ELF-1 (cell line): ENCODE results near the gene CCR5AS.
"Not testable (repeated sequence)": the region's sequence is repeated elsewhere in the genome, so short reads cannot be mapped to it uniquely, and the experiment has no call there.

Experiments
- DNase-seq: peaks from one replicate; pipeline ENCODE4 v3.0.0-alpha.2; 2016; ENCODE audit warnings: low read depth, low spot score

The CCR5AS gene

DNA sequence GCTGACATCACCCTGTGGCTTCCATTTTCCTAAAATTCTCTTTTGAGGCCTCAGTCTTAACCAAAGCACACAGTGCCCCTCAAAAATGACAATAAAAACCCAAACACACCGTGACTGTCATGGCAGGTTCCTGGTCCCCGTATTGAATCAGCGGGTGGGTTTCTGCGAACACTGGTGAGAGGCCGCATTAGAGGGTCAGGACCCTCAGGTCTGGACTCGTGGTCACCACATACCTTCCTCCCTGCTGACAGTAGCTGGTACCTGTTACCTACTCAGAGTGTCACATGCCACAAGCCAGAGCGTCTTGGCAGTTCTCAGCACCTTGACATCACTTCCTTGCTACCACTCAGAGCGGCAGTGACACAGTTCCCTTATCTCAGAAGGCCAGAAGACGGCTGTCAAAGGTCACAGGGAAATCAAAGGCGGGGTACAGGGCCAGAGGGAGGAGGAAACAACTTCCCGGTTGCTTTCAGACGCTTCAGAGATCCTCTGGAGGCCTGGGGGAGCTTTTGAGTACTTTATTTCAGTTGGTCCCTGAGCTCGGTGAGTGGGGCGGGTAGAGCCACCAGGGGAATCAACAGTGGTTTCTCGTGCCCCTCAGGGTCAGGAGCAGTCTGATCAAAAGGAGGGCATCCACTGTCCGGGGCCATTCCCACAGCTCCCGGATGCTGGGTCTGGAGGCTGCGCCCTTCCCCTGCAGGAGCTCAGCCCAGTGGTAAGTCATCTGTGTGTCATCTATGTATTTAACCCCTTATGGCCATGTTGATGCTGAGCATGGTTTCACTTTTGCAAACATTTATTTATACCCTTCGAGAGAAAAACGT lies at the start of gene CCR5AS, which contains the start of gene CCRL2:
CCR5AS (minus strand) TSS at position 279 of the 824 bp plus-strand sequence.
CCRL2 (plus strand) TSS at position 472 of the 824 bp plus-strand sequence. CDS start 821 bp downstream, outside the sequence.
- no peak for DNase-seq

GRCh38 chr3:46456118-46456517 lies 49.3 kb upstream of the CCR5AS start:
- no peak for DNase-seq

DNA sequence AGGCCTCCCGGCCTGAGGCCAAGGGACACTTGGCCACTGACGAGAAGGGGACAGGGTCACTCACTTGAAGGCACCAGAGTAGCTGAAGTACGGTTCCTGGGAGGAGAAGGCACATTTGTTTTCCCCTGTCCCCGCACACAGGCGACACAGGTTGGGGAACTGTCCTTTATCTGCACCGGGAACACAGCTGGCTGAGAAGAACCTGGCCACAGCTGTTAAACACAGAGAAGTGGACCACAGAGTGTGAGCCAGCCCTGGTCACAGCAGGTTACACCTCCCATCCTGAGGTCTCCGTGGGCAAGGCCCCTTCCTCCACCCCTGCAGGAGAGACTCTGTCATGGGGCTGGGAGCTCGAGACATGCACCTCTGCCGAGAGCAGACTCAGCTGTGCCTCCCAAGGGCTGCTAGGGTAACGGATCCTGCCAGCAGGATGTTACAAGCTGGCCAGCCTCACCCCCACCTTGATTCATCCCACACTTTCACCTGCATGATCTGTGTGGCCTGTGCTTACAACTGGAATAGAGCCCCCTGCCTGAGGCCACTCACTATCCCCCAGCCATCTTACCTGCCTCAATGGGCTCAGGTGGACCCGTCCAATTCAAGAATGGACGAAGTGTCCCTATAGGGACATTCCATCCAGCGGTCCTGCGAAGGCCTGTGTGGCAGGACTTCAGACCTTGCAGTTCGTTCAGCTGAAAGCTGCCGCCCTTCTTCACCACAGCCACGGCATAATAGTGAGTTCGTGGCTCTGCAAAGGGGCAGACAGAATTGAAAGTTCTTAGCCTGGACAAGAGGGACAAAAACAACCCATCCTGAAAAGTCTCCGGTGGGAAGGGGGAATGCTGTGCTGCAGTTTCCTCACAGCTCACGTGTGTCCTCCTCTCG lies 48.6 kb upstream of the CCR5AS start:
- DNase-seq: no peak

- no peak for DNase-seq
These were observed 47.7 kb upstream of the CCR5AS start for GRCh38 chr3:46454606-46455005.

GRCh38 chr3:46454209-46454595 lies 47.3 kb upstream of the CCR5AS start:
- no peak for DNase-seq

- no peak for DNase-seq
These were observed 46.8 kb upstream of the CCR5AS start for GRCh38 chr3:46453526-46454208.

- no peak for DNase-seq
These were observed 43.1 kb upstream of the CCR5AS start for GRCh38 chr3:46449755-46450552.

GRCh38 chr3:46448721-46449120 lies 41.9 kb upstream of the CCR5AS start:
- no peak for DNase-seq

GRCh38 chr3:46447228-46447985 lies 40.5 kb upstream of the CCR5AS start:
- no peak for DNase-seq

DNA sequence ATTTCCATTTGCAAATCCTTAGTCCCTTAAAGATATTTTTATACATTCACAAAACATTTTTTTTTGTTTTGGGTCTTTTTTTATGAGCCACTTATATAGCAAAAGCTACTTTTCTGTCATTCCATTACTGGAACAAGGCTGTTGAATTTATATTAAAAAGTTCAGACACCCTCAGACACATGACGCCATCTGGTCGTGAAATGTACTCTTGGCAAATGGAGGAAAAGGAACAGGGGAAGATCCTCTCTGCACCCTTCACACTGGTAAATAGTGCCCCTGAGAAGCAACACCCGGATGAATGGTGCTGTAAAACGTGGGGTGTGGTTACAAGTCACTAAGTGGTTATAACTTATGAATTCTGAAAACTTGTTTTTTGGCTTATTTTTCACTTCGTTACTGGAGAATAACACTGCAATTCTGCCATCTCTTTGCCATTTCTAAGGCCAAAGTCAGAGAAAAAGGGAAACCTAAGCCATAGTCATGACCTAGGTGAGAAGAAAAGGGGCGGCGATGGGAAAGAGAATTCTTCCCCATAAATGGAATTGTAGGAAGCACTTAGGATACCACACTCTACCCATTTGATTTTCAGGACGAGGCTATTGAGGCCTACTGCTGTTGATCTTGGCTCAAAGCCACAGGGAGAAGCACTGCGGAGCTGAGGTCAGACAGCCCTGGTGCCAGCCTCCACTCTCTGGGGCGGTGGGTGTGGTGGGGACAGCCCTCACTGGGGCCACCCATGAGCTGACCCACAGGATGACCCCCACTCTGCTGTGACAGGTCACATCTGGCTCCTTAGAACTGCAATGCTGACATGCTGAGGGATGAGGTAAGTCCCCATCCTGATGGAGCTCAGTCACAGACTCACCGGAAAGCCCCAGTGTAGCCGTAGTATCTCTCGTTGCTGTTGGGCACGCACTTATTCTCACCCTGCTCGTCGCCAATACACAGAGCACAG lies 36.0 kb upstream of the CCR5AS start:
- DNase-seq: no peak

- no peak for DNase-seq
These were observed 33.8 kb upstream of the CCR5AS start for GRCh38 chr3:46440531-46441294.

- DNase-seq: no peak
These were observed 32.0 kb upstream of the CCR5AS start for GRCh38 chr3:46438831-46439230.

DNA sequence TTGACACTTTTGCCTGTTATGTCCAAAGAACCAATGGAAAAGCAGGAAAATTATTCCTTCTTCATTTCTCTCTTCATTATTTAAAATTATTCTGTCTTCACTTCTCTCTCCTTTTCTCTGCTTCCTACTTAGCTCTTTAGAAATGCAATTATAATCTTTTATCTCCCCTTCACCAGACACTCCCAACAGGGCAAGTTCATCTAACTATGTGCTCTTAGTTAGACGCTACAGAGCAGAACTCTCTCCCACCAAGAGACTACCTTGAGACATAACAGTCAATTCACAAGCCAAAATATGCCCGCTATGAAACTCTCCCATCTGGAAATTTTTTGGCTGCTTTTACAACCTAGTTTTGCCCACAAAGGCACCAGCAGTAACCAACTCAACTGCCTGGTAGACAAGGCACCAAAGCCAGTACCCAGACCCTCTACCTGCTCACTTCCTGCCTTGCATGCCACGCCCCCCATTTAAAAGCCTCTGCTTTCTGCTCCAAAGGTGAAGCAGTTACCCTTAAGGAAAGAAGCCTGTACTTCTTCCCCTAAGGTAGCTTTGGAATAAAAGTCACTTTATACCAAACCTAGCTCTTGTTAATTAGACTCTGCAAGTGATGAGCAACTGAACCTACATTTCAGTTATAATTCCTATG lies 28.3 kb upstream of the CCR5AS start:
- no peak for DNase-seq

DNA sequence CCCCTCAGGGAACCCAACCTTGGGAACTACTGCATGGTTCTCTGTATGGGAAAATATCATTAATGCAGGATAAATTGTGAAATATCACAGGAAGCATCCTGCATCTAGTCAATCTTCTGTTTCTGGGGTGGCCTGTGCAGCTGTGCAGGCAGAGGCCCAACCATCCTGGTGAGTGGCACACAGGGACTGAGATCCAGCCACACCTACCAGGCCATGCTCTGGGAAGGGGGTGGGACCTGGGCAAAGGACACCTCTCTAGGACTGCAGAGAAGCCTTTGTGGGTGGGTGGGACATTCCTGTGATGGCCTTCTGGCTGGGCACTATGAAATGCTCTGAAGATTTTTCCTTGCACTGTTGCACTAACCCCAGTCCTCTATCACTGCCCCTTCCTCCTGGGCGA lies 27.0 kb upstream of the CCR5AS start:
- DNase-seq: no peak

- DNase-seq: not testable (repeated sequence)
These were observed 26.3 kb upstream of the CCR5AS start for GRCh38 chr3:46433118-46433517.

- DNase-seq: not testable (repeated sequence)
These were observed 25.0 kb upstream of the CCR5AS start for GRCh38 chr3:46431905-46432304.

- not testable (repeated sequence) for DNase-seq
These were observed 24.0 kb upstream of the CCR5AS start for GRCh38 chr3:46430879-46431278.

GRCh38 chr3:46429671-46430070 lies 22.8 kb upstream of the CCR5AS start:
- no peak for DNase-seq
